ENCODE measurements around the gene PES1.
A peak's percentile ranks its signal among the peaks of the same experiment; 100 is the strongest.
"Not testable (repeated sequence)": the region's sequence is repeated elsewhere in the genome, so short reads cannot be mapped to it uniquely, and the experiment has no call there.

PES1 gene

GRCh38 chr22:30547188-30547587 is 44.5 kb downstream of the PES1 start:
- DNase-seq (ENCODE audit: low read depth): no peak
- no peak overlapping the region for H3K4me3 ChIP-seq (ENCODE audit: low read length)
- no peak for TF ChIP-seq CTCF (conservative IDR thresholded peaks at IDR 0.05; ENCODE audit: low read depth, low read length)

- no peak for DNase-seq (ENCODE audit: low read depth)
- H3K4me3 ChIP-seq (ENCODE audit: low read length): no peak within 1 kb of the TSS
- no peak for TF ChIP-seq CTCF (conservative IDR thresholded peaks at IDR 0.05; ENCODE audit: low read depth, low read length)
Measured at GRCh38 chr22:30546616-30547015, 45.1 kb downstream of the PES1 start, which contains the start of gene SEC14L6. Gene SEC14L6 (minus strand): TSS chr22:30546741. CDS start chr22:30546682, 59 bp downstream.

- no peak for TF ChIP-seq CTCF (conservative IDR thresholded peaks at IDR 0.05; ENCODE audit: low read depth, low read length)
- peak overlapping the region; percentile 48 for H3K4me3 ChIP-seq (ENCODE audit: low read length)
- no peak for DNase-seq (ENCODE audit: low read depth)
Measured at GRCh38 chr22:30542811-30543188, 48.9 kb downstream of the PES1 start.

GRCh38 chr22:30541961-30542810 is 49.5 kb downstream of the PES1 start:
- no peak for DNase-seq (ENCODE audit: low read depth)
- H3K4me3 ChIP-seq (ENCODE audit: low read length): peak overlapping the region; percentile 48

GRCh38 chr22:30541511-30541910 is 50.2 kb downstream of the PES1 start:
- H3K4me3 ChIP-seq (ENCODE audit: low read length): peak overlapping the region; percentile 48
- DNase-seq (ENCODE audit: low read depth): not testable (repeated sequence)

More at GRCh38 chr22:30541961-30542810, 49.5 kb downstream of the PES1 start:
- TF ChIP-seq CTCF (conservative IDR thresholded peaks at IDR 0.05; ENCODE audit: low read depth, low read length): no peak

- DNase-seq (ENCODE audit: low read depth): no peak
Measured at GRCh38 chr22:30539368-30539767, 52.3 kb downstream of the PES1 start.

GRCh38 chr22:30538280-30538679 is 53.4 kb downstream of the PES1 start:
- H3K4me3 ChIP-seq (ENCODE audit: low read length): no peak overlapping the region
- TF ChIP-seq CTCF (conservative IDR thresholded peaks at IDR 0.05; ENCODE audit: low read depth, low read length): no peak
- DNase-seq (ENCODE audit: low read depth): no peak

More at GRCh38 chr22:30539368-30539767, 52.3 kb downstream of the PES1 start:
- no peak overlapping the region for H3K4me3 ChIP-seq (ENCODE audit: low read length)
- TF ChIP-seq CTCF (conservative IDR thresholded peaks at IDR 0.05; ENCODE audit: low read depth, low read length): no peak
